GM21529 (cell line): Measurements from ENCODE around the gene DDX11.
A peak's percentile ranks its signal among the peaks of the same experiment; 100 is the strongest.
"Not testable (repeated sequence)": the region's sequence is repeated elsewhere in the genome, so short reads cannot be mapped to it uniquely, and the experiment has no call there.

Experiments used
- ATAC-seq: cut with Tn5 transposase; IDR thresholded peaks from one replicate; pipeline ENCODE4 v1.9.1; 2021; ENCODE audit not compliant: unreplicated experiment

Gene DDX11

GRCh38 chr12:31066196-31066595 lies 7.5 kb upstream of the DDX11 start:
- ATAC-seq, result not testable (repeated sequence)

DNA sequence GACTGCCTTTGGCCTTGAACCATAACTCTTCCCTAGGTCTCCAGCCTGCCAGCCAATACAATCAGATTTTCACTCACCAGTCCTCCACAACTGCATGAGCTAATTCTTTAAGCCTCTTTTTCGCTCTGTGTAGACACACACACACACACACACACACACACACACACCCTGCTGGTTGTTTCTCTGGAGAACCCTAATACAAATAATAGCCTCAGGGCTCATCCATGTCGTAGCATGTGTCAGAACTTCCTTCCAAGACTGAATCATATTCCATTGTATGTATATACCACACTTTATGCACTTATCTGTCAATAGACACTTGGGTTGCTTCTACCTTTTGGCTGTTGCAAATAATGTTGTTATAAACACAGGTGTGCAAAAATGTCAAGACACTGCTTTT lies 6.0 kb upstream of the DDX11 start:
- not testable (repeated sequence) for ATAC-seq

DNA sequence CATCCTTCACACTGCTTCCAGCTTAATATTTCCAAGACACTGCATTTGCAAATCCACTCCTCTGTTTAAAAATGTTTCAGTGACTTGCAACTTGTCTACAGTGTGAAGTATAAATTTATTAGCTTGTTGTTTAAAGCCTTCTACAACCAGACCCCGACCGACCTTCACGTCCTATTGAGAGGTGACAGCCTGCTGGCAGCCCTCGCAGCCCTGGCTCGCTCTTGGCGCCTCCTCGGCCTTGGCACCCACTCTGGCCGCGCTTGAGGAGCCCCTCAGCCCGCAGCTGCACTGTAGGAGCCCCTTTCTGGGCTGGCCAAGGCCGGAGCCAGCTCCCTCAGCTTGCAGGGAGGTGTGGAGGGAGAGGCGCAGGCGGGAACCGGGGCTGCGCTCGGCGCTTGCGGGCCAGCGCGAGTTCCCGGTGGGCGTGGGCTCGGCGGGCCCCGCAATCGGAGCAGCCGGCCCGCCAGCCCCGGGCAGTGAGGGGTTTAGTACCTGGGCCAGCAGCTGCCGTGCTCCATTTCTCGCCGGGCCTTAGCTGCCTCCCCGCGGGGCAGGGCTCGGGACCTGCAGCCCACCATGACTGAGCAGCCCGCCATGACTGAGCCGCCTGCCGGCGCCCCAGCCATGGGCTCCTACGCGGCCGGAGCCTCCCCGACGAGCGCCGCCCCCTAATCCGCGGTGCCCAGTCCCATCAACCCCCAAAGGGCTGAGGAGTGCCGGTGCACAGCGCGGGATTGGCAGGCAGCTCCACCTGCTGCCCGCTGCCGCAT lies 2.5 kb upstream of the DDX11 start:
- not testable (repeated sequence) for ATAC-seq

DNA sequence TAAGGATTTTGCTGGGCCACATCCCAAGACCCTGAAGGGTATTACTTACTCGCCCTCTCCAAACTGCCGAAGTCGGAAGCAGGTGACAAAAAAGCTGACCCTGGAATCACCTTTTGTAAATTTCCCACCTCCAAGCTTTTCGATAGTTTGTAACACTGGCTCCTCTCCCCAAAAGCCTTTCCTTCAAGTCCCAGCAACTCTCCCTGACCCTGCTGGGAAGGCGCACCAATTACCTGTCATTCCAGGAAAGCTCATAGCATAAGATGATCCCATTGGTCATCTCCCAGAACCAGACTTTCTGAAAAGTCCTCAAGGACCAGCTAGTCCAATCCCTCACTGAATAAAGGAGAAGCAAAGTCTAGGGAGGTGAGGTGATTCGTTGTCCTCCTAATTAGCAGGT lies 698 bp upstream of the DDX11 start:
- ATAC-seq, result not testable (repeated sequence)

DNA sequence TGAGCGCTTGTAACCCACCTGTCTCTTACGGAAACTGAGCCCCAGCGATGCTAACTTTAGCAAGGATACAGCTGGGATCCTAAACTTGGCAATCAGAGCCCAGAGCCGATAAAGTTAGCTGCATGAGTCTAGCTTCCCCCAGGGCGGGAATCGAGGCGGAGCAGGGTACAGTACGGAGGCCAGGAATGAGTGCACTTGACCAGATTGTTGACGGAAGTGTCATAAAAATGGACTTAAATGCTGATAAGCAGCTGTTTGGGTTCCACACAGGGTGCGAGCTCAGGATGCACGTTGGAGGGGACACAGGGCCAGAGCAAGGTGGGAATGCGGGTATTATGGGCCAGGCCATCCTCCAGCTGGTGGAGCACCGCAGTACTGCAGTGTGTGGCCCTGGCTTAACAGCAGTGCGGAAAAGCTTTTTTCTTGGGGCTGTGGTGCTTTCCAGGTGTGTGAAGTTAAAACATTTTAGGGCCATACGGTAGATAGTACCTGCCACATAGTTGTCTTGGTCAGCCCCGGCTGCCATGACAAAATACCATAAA lies 744 bp downstream of the DDX11 start:
- ATAC-seq, result peak; percentile 45

GRCh38 chr12:31076150-31076549 lies 2.5 kb downstream of the DDX11 start:
- ATAC-seq, result not testable (repeated sequence)

DNA sequence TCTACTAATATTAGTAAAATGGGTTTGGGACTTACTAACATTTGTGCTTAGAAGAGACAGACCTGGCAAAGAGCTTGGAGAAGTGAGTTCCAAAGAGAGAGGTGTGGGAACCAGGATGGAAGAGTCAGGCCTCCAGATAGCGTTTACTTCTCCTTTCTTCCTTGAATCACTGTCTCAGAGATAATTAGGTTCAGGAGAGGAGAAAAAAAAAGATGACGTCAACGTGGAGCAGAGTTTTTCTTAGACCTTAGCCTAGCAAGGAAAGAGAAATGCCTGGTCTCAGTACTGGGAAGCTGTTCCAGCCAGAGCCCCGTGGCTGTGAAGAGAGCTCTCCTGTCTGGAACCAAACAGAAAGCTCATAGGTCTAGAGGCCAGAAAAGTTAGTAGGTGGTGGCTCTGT lies 3.4 kb downstream of the DDX11 start:
- not testable (repeated sequence) for ATAC-seq

- not testable (repeated sequence) for ATAC-seq
These were observed 4.3 kb downstream of the DDX11 start for GRCh38 chr12:31077998-31078397.

GRCh38 chr12:31079421-31079820 lies 5.8 kb downstream of the DDX11 start:
- not testable (repeated sequence) for ATAC-seq

DNA sequence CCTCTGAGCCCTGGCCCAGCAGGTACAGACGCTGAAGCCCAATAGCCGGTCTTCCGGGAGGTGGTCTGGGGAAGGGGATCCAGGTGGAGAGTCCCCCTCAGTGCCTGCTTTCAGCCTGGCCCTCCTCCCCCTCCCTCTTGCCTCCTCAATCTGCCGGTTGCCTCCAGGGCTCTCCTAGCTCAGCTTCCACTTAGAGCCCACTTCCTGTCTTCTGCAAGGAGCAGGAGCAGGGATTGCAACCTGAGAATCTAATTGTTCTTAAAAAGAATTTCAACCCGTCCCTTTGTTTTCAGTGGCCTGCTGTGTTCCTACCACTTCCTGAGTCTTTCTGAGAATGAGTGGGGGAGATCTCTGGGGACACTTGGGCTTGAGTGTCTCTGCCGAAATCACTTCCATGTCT lies 6.6 kb downstream of the DDX11 start:
- not testable (repeated sequence) for ATAC-seq

GRCh38 chr12:31081274-31081673 lies 7.6 kb downstream of the DDX11 start:
- ATAC-seq, result not testable (repeated sequence)

DNA sequence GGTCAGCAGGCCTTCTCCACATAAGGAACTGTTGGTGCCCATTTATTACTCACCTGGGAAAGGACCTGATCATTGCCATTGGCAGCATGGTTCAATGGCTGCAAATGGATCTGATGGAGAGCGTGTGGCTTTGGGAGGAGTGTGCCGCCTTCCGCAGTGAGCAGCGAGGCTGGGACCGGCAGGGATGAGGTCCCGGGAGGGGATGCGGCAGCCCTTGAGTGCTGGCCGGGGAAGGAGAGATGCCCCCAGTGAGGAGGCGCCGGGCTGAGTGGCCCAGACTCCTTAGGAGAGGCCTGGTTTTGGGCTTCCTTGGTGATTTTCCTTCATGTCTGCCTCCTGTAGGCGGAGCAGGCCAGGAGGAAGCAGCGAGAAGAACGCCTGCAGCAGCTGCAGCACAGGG lies 10.6 kb downstream of the DDX11 start:
- not testable (repeated sequence) for ATAC-seq

- ATAC-seq, result not testable (repeated sequence)
These were observed 12.4 kb downstream of the DDX11 start for GRCh38 chr12:31086032-31086431.

DNA sequence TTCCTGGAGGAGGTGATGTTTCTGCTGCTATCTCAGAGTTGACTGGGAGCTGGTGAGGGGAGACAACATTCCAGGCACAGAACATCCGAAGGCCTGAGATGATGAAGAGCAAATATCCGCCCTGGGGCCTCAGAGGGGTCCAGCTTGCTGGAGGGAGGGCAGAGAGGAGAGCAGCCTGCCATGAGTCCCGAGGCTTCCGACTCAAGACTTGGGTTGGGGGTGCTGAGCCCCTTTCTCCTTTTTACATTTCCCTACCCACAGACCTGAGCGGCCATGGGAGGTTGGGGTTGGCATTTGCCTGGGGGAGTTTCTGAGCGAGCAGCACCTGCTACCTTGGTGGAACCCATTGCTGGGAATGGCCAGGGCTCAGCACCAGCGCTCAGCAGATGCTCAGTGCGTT lies 13.8 kb downstream of the DDX11 start:
- not testable (repeated sequence) for ATAC-seq

- ATAC-seq, result not testable (repeated sequence)
These were observed 14.3 kb downstream of the DDX11 start for GRCh38 chr12:31087956-31088355.

DNA sequence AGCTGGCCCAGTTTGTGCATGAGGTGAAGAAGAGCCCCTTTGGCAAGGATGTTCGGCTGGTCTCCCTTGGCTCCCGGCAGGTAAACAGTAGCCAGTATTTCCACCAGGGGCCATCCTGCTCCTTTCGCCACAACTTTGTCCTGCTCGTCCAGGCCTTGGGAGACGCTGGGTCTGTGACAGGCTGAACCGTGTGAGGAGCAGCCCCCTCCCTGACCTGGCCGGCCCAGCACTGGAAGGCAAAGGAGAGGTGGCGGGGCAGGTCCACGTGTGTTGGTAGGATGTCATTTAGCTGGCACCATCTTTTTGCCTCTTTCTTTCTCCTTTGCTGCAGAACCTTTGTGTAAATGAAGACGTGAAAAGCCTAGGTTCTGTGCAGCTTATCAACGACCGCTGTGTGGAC lies 15.4 kb downstream of the DDX11 start:
- ATAC-seq, result no peak

- ATAC-seq, result not testable (repeated sequence)
These were observed 18.0 kb downstream of the DDX11 start for GRCh38 chr12:31091629-31092028.

DNA sequence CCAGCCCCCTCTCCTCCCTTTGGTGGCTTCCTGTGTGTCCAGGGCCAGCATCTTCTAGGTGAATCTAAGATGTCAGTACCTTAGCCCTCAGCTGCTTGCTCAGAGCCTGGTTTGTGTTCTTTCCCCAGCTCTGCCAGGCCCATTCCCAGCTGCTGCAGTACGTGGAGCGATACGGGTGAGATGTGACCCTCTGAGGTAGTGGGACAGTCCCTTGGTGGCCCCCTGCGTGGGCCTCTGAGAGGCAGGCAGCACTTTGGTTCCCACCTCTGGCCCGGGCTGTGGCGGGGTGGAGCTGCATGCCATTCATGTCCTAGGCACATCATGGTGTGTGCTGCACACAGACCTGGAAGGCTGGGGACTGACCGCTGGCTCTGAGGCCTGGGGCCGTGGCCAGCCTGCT lies 19.1 kb downstream of the DDX11 start:
- not testable (repeated sequence) for ATAC-seq

GRCh38 chr12:31095080-31095860 lies 21.6 kb downstream of the DDX11 start:
- not testable (repeated sequence) for ATAC-seq

DNA sequence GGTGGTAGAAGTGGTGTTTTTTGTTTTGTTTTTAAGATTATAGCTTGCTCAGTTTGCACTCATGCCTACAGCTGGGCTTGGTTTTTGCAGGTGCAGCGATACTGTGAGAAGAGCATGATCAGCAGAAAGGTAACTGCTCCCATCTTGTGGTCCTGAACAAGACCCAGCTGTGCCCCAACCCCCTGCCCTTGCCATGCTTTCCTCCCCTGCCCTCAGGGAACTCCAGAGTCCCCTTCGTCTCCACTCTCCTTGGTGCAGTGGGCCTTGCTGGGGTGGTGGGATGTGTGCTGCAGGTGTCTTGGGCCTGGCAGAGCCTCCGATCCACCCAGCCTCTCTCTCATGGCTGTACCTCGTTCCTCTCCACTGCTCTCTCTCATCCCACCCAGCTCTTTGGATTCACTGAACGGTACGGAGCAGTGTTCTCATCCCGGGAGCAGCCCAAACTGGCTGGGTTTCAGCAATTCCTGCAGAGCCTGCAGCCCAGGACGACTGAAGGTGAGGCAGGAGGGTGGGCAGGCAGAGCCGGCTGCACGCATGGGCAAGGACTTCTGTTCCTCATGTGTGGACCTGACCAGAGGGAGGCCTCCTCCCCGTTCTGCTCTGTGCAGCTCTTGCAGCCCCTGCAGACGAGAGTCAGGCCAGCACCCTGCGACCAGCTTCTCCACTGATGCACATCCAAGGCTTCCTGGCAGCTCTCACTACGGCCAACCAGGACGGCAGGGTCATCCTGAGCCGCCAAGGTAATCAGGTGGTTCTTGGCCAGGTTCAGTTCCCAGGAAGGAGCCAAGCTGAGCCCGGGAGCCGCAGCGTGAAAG lies 22.8 kb downstream of the DDX11 start:
- not testable (repeated sequence) for ATAC-seq

- not testable (repeated sequence) for ATAC-seq
These were observed 24.2 kb downstream of the DDX11 start for GRCh38 chr12:31097819-31098218.
